ENCODE data around the gene CCDC9B. TPM values are rescaled to one million over a fixed set of nuclear protein-coding genes. Genes with fewer than 3 reads are reported as not detected.

The CCDC9B gene
- total RNA-seq, 1 donor from 2014 or later: 0.86 TPM

- intact Hi-C loops (cut with micrococcal nuclease): no loop called here
Observed at GRCh38 chr15:40365624-40366456, 25.1 kb upstream of the CCDC9B start.

GRCh38 chr15:40365016-40365415 lies 24.3 kb upstream of the CCDC9B start:
- intact Hi-C loops (cut with micrococcal nuclease): no loop called here

- intact Hi-C loops (cut with micrococcal nuclease): no loop called here
Observed at GRCh38 chr15:40364251-40364650, 23.5 kb upstream of the CCDC9B start.

GRCh38 chr15:40363611-40364010 lies 22.9 kb upstream of the CCDC9B start:
- intact Hi-C loops (cut with micrococcal nuclease): no loop called here

GRCh38 chr15:40361640-40362039 lies 20.9 kb upstream of the CCDC9B start:
- intact Hi-C loops (cut with micrococcal nuclease): no loop called here

GRCh38 chr15:40360015-40360414 lies 19.3 kb upstream of the CCDC9B start:
- intact Hi-C loops (cut with micrococcal nuclease): no loop called here

GRCh38 chr15:40358471-40359353 lies 18.0 kb upstream of the CCDC9B start:
- intact Hi-C loops (cut with micrococcal nuclease): loop anchor here (1.0 kb wide), 1 partner anchor 10 kb away; no protein-coding TSS in a partner anchor

- intact Hi-C loops (cut with micrococcal nuclease): loop anchor here (1.0 kb wide), 1 partner anchor 10 kb away; no protein-coding TSS in a partner anchor
Observed at GRCh38 chr15:40357723-40358470, 17.2 kb upstream of the CCDC9B start, which contains the start of gene DISP2. Gene DISP2, plus strand, starts transcription at chr15:40358219. Its CDS starts 103 bp downstream, at chr15:40358322.

GRCh38 chr15:40357246-40357645 lies 16.5 kb upstream of the CCDC9B start:
- intact Hi-C loops (cut with micrococcal nuclease): no loop called here

GRCh38 chr15:40355976-40356585 lies 15.3 kb upstream of the CCDC9B start:
- intact Hi-C loops (cut with micrococcal nuclease): no loop called here

GRCh38 chr15:40354408-40355171 lies 13.9 kb upstream of the CCDC9B start:
- intact Hi-C loops (cut with micrococcal nuclease): no loop called here

- intact Hi-C loops (cut with micrococcal nuclease): no loop called here
Observed at GRCh38 chr15:40353697-40354096, 13.0 kb upstream of the CCDC9B start.

- intact Hi-C loops (cut with micrococcal nuclease): no loop called here
Observed at GRCh38 chr15:40352281-40352901, 11.7 kb upstream of the CCDC9B start.

- intact Hi-C loops (cut with micrococcal nuclease): no loop called here
Observed at GRCh38 chr15:40349163-40349562, 8.4 kb upstream of the CCDC9B start.

- intact Hi-C loops (cut with micrococcal nuclease): no loop called here
Observed at GRCh38 chr15:40348474-40348870, 7.7 kb upstream of the CCDC9B start.

- intact Hi-C loops (cut with micrococcal nuclease): no loop called here
Observed at GRCh38 chr15:40347559-40348473, 7.1 kb upstream of the CCDC9B start.

- intact Hi-C loops (cut with micrococcal nuclease): no loop called here
Observed at GRCh38 chr15:40346579-40347558, 6.1 kb upstream of the CCDC9B start.

Measured in T-helper 2 cell treated with Interferon-gamma antibody and Interleukin-4, amounts not matched to agents 100 ng/mL and 5 ng/mL, for 36 hours (primary cell).